Astrocyte of the spinal cord (primary cell): ENCODE measurements around the gene TUBG1.
"Not testable (repeated sequence)": the region's sequence is repeated elsewhere in the genome, so short reads cannot be mapped to it uniquely, and the experiment has no call there.

Experiments used
- DNase-seq: peaks from one replicate; pipeline ENCODE4 v3.0.0; 2011; ENCODE audit warnings: low read depth, low spot score
- H3K4me3 ChIP-seq: 2 replicates; pipeline ENCODE4 v1.5.1; 2011; ENCODE audit warnings: low read depth, mild to moderate bottlenecking, low read length, moderate library complexity
- CTCF ChIP-seq: IDR thresholded peaks from 2 replicates; pipeline ENCODE4 v1.5.1; 2012; ENCODE audit warnings: low read depth, mild to moderate bottlenecking, low read length, inconsistent platforms
- in situ Hi-C: cut with HindIII; loops from 2 replicates; pipeline ENCODE4 v1.10.0; 2017; ENCODE audit warnings: low sequenced_read_pairs

TUBG1 gene

GRCh38 chr17:42623271-42623670 is 13.8 kb downstream of the TUBG1 start:
- no peak for DNase-seq
- TF ChIP-seq CTCF: no peak
- no peak overlapping the region for H3K4me3 ChIP-seq
- in situ Hi-C loops: no loop called here

GRCh38 chr17:42623732-42624596 is 14.5 kb downstream of the TUBG1 start:
- DNase-seq: peak; percentile 50
- in situ Hi-C loops: no loop called here
- no peak overlapping the region for H3K4me3 ChIP-seq
- TF ChIP-seq CTCF: peak; percentile 11

GRCh38 chr17:42627032-42627764 is 17.7 kb downstream of the TUBG1 start:
- DNase-seq, in situ Hi-C loops, H3K4me3 ChIP-seq: not testable (repeated sequence)

- no peak for DNase-seq
- no peak for TF ChIP-seq CTCF
- H3K4me3 ChIP-seq: no peak overlapping the region
- in situ Hi-C loops: no loop called here
These were observed 20.0 kb downstream of the TUBG1 start for GRCh38 chr17:42629411-42630009.

GRCh38 chr17:42632949-42633444 is 23.5 kb downstream of the TUBG1 start:
- H3K4me3 ChIP-seq: no peak overlapping the region
- no peak for DNase-seq
- in situ Hi-C loops: no loop called here
- TF ChIP-seq CTCF: no peak

GRCh38 chr17:42639525-42640113 is 30.1 kb downstream of the TUBG1 start:
- in situ Hi-C loops: no loop called here
- no peak for TF ChIP-seq CTCF
- H3K4me3 ChIP-seq: no peak overlapping the region
- DNase-seq: no peak
